ENCODE measurements around the gene THOC5.

THOC5 gene

GRCh38 chr22:29523761-29524160, 29.8 kb downstream of the THOC5 start:
- no peak overlapping the region for H3K27ac ChIP-seq (ENCODE audit: low read depth, low read length)
- H3K4me1 ChIP-seq (ENCODE audit: insufficient read depth, low read length): no peaks in the 10 kb centered on the region
- 97% methylated on average over 2 of the region's 2 CpGs for WGBS
- no peak overlapping the region for H3K9ac ChIP-seq (ENCODE audit: low read depth, low read length)
- no peak overlapping the region for H3K4me3 ChIP-seq (ENCODE audit: low read length)
- H3K9me3 ChIP-seq (ENCODE audit: insufficient read depth, low read depth, low read length): no peaks in the 10 kb centered on the region
- no peaks in the 10 kb centered on the region for H3K27me3 ChIP-seq (ENCODE audit: insufficient read depth, low read length)
- H3K36me3 ChIP-seq (ENCODE audit: insufficient read depth, low read length): peaks cover 87% of the 10 kb centered on the region

DNA sequence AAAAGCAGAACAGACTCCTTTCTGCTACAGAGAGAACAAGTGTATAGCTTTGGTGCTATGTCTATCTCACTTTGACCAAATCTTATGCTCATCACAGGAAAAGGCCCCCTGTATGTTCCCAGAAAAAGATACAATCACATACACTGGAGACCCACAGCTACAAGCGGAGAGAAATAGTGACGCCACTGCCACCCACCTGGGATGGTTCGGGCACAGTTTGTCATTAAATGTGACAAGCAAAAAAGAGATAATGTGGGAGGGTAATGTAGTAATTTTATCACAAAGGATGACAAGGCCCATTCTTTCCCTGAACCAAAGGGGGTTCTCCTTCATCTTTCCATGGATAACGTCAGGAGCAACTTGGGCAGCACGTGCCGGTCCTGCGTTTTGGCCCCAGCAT, 32.0 kb downstream of the THOC5 start:
- Histone ChIP-seq H3K9ac (ENCODE audit: low read depth, low read length) (no peak overlapping the region), H3K27ac (ENCODE audit: low read depth, low read length) (no peak overlapping the region), H3K36me3 (ENCODE audit: insufficient read depth, low read length) (peaks cover 87% of the 10 kb centered on the region), H3K4me1 (ENCODE audit: insufficient read depth, low read length) (no peaks in the 10 kb centered on the region), H3K4me3 (ENCODE audit: low read length) (no peak overlapping the region), H3K9me3 (ENCODE audit: insufficient read depth, low read depth, low read length) (no peaks in the 10 kb centered on the region), H3K27me3 (ENCODE audit: insufficient read depth, low read length) (no peaks in the 10 kb centered on the region)
- WGBS: 95% methylated on average over 7 of the region's 7 CpGs

DNA sequence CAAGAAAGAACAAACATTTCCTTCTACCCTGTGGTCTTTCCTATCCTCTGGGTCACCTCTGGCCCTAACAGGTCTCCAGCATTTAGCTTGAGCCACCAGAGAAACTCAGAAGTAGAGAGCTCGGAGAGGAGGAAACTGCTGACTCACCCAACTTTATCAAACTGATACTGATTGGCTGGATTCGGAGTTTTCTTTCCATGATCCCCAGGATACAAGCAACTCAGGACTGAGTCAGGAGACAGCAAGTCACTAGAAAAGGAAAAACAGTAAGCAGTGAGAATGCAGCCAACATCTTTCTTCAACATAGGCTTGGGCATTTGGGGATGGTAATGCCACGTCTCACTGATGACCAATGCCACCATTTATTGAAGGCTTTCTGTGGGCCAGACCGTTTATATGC, 32.7 kb downstream of the THOC5 start:
- Histone ChIP-seq H3K9ac (ENCODE audit: low read depth, low read length) (no peak overlapping the region), H3K9me3 (ENCODE audit: insufficient read depth, low read depth, low read length) (no peaks in the 10 kb centered on the region), H3K4me3 (ENCODE audit: low read length) (no peak overlapping the region), H3K27me3 (ENCODE audit: insufficient read depth, low read length) (no peaks in the 10 kb centered on the region), H3K36me3 (ENCODE audit: insufficient read depth, low read length) (peaks cover 88% of the 10 kb centered on the region), H3K4me1 (ENCODE audit: insufficient read depth, low read length) (no peaks in the 10 kb centered on the region), H3K27ac (ENCODE audit: low read depth, low read length) (no peak overlapping the region)
- 91% methylated on average over 4 of the region's 4 CpGs for WGBS

GRCh38 chr22:29519996-29520395, 33.6 kb downstream of the THOC5 start:
- Histone ChIP-seq H3K27me3 (ENCODE audit: insufficient read depth, low read length) (no peaks in the 10 kb centered on the region), H3K36me3 (ENCODE audit: insufficient read depth, low read length) (peaks cover 88% of the 10 kb centered on the region), H3K27ac (ENCODE audit: low read depth, low read length) (no peak overlapping the region), H3K9me3 (ENCODE audit: insufficient read depth, low read depth, low read length) (no peaks in the 10 kb centered on the region), H3K4me3 (ENCODE audit: low read length) (no peak overlapping the region), H3K4me1 (ENCODE audit: insufficient read depth, low read length) (no peaks in the 10 kb centered on the region), H3K9ac (ENCODE audit: low read depth, low read length) (no peak overlapping the region)
- WGBS: 88% methylated on average over 1 of the region's 1 CpG

GRCh38 chr22:29518427-29518826, 35.1 kb downstream of the THOC5 start:
- Histone ChIP-seq H3K9me3 (ENCODE audit: insufficient read depth, low read depth, low read length) (no peaks in the 10 kb centered on the region), H3K27ac (ENCODE audit: low read depth, low read length) (no peak overlapping the region), H3K36me3 (ENCODE audit: insufficient read depth, low read length) (peaks cover 75% of the 10 kb centered on the region), H3K4me3 (ENCODE audit: low read length) (no peak overlapping the region), H3K27me3 (ENCODE audit: insufficient read depth, low read length) (no peaks in the 10 kb centered on the region), H3K9ac (ENCODE audit: low read depth, low read length) (no peak overlapping the region), H3K4me1 (ENCODE audit: insufficient read depth, low read length) (no peaks in the 10 kb centered on the region)
- WGBS: 95% methylated on average over 5 of the region's 5 CpGs

- Histone ChIP-seq H3K4me3 (ENCODE audit: low read length) (no peak overlapping the region), H3K4me1 (ENCODE audit: insufficient read depth, low read length) (no peaks in the 10 kb centered on the region), H3K9ac (ENCODE audit: low read depth, low read length) (no peak overlapping the region), H3K9me3 (ENCODE audit: insufficient read depth, low read depth, low read length) (no peaks in the 10 kb centered on the region), H3K27me3 (ENCODE audit: insufficient read depth, low read length) (no peaks in the 10 kb centered on the region), H3K36me3 (ENCODE audit: insufficient read depth, low read length) (peaks cover 80% of the 10 kb centered on the region), H3K27ac (ENCODE audit: low read depth, low read length) (no peak overlapping the region)
- 93% methylated on average over 5 of the region's 5 CpGs for WGBS
These were observed 36.2 kb downstream of the THOC5 start for GRCh38 chr22:29517215-29517908.

DNA sequence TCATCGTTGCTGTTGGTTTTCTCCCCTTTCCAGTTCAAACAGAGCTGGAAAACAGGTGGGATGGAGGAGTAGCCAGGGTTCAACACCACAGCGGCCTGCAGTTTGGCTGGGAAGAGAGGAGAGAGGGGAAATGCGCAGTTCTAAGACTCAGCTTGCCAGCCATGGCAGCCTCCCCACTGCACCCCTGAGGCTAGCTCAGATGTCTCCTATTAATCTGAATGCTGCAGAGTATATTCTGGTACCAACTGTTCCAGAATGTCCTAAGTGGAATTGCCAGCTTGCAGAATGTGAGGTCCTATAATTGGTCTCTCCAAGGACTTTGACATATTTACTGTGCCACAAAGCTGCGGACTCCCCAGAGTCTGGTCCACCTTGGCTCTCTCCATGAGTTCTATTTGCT, 41.5 kb downstream of the THOC5 start:
- H3K4me3 ChIP-seq (ENCODE audit: low read length): no peak overlapping the region
- no peak overlapping the region for H3K27ac ChIP-seq (ENCODE audit: low read depth, low read length)
- no peaks in the 10 kb centered on the region for H3K9me3 ChIP-seq (ENCODE audit: insufficient read depth, low read depth, low read length)
- H3K9ac ChIP-seq (ENCODE audit: low read depth, low read length): no peak overlapping the region
- peaks cover 83% of the 10 kb centered on the region for H3K36me3 ChIP-seq (ENCODE audit: insufficient read depth, low read length)
- H3K27me3 ChIP-seq (ENCODE audit: insufficient read depth, low read length): no peaks in the 10 kb centered on the region
- no peaks in the 10 kb centered on the region for H3K4me1 ChIP-seq (ENCODE audit: insufficient read depth, low read length)
- WGBS: 79% methylated on average over 4 of the region's 4 CpGs

DNA sequence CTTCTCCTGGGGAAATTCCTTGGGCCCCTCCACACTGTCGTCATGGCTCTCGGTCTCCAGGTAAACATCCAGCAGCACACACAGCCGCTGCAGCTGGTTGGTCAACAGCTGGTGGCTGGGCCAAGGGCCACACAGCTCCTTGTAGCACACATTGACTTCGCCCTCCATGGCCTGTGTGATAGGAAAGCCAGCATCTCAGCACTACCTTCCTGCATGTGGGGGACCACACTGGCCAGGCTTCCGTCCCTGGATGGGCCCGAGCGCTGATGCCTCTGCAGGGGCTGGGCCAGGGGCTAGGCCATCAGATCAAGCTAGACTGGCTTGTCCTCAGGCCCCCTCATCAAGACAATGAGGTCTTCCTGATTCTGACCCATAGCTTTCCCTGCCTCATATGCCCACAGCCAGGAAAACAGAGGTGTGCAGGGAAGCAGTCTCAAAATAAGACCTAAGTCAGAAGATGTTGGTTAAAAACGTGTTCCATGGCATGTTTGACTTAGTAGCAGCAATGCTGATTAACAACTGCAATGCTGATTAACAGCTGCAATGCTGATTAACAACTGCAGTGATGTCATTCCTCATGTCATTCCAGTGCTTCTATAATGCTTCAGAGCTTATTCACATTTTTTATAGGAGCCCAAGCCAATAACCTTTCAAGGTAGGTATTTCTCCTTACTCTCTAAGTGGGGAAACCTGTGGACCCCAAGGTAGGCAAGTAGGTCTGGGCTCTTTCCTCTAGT, 42.3 kb downstream of the THOC5 start:
- no peak overlapping the region for H3K27ac ChIP-seq (ENCODE audit: low read depth, low read length)
- no peak overlapping the region for H3K4me3 ChIP-seq (ENCODE audit: low read length)
- H3K4me1 ChIP-seq (ENCODE audit: insufficient read depth, low read length): no peaks in the 10 kb centered on the region
- H3K9me3 ChIP-seq (ENCODE audit: insufficient read depth, low read depth, low read length): no peaks in the 10 kb centered on the region
- H3K27me3 ChIP-seq (ENCODE audit: insufficient read depth, low read length): no peaks in the 10 kb centered on the region
- H3K9ac ChIP-seq (ENCODE audit: low read depth, low read length): no peak overlapping the region
- peaks cover 83% of the 10 kb centered on the region for H3K36me3 ChIP-seq (ENCODE audit: insufficient read depth, low read length)
- 95% methylated on average over 8 of the region's 8 CpGs for WGBS

- no peak overlapping the region for H3K27ac ChIP-seq (ENCODE audit: low read depth, low read length)
- no peaks in the 10 kb centered on the region for H3K9me3 ChIP-seq (ENCODE audit: insufficient read depth, low read depth, low read length)
- H3K9ac ChIP-seq (ENCODE audit: low read depth, low read length): no peak overlapping the region
- no peaks in the 10 kb centered on the region for H3K4me1 ChIP-seq (ENCODE audit: insufficient read depth, low read length)
- no peaks in the 10 kb centered on the region for H3K27me3 ChIP-seq (ENCODE audit: insufficient read depth, low read length)
- H3K36me3 ChIP-seq (ENCODE audit: insufficient read depth, low read length): peaks cover 82% of the 10 kb centered on the region
- WGBS: 87% methylated on average over 2 of the region's 2 CpGs
- no peak overlapping the region for H3K4me3 ChIP-seq (ENCODE audit: low read length)
These were observed 43.0 kb downstream of the THOC5 start for GRCh38 chr22:29510542-29510941.

GRCh38 chr22:29509815-29510214, 43.7 kb downstream of the THOC5 start:
- H3K36me3 ChIP-seq (ENCODE audit: insufficient read depth, low read length): peaks cover 79% of the 10 kb centered on the region
- WGBS: 91% methylated on average over 1 of the region's 1 CpG

GRCh38 chr22:29509298-29509697, 44.3 kb downstream of the THOC5 start:
- Histone ChIP-seq H3K9me3 (ENCODE audit: insufficient read depth, low read depth, low read length) (no peaks in the 10 kb centered on the region), H3K27me3 (ENCODE audit: insufficient read depth, low read length) (no peaks in the 10 kb centered on the region), H3K27ac (ENCODE audit: low read depth, low read length) (no peak overlapping the region), H3K9ac (ENCODE audit: low read depth, low read length) (no peak overlapping the region), H3K36me3 (ENCODE audit: insufficient read depth, low read length) (peaks cover 79% of the 10 kb centered on the region), H3K4me3 (ENCODE audit: low read length) (no peak overlapping the region), H3K4me1 (ENCODE audit: insufficient read depth, low read length) (no peaks in the 10 kb centered on the region)

More at GRCh38 chr22:29509815-29510214, 43.7 kb downstream of the THOC5 start:
- Histone ChIP-seq H3K9ac (ENCODE audit: low read depth, low read length) (no peak overlapping the region), H3K4me1 (ENCODE audit: insufficient read depth, low read length) (no peaks in the 10 kb centered on the region), H3K9me3 (ENCODE audit: insufficient read depth, low read depth, low read length) (no peaks in the 10 kb centered on the region), H3K27ac (ENCODE audit: low read depth, low read length) (no peak overlapping the region), H3K4me3 (ENCODE audit: low read length) (no peak overlapping the region), H3K27me3 (ENCODE audit: insufficient read depth, low read length) (no peaks in the 10 kb centered on the region)
